Posterior cingulate gyrus (tissue), 11 donors: ENCODE data around the gene AMPD3.

Experiments used
- DNase-seq, 10 donors: peaks; one replicate each; pipeline versions ENCODE4 v3.0.0 to v3.0.0-alpha.2; 2020 to 2021; ENCODE audit warnings: mixed read lengths in 3 of 10
- intact Hi-C: fragments of 100-400 bp; cut with DNase I; formaldehyde crosslinking; loops from one replicate; pipeline ENCODE4 v1.15.1; 2023

The AMPD3 gene

GRCh38 chr11:10484461-10485180 is 29.6 kb downstream of the AMPD3 start:
- intact Hi-C loops, result no loop called here
- peak in 2 of 10 donors; percentile 4 to 11 for DNase-seq

DNA sequence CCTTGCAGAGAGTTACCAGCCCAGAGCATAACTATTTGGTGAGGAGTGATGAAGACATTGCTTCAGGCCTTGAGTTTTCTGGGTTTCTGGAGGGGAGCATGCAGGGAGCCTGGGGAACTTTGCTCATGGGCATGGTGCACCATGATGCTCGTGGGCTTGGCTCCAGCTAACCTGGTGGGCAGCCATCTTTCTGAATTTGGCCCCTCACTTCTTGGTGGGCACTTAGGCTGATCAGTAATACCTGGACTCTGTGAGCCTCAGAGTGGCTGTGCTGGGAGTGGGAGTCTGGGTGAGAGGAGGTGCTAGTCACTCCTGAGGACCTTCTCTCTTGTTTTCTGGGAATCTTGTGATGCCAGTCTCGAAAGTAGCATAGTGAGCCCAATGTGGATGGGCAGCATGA is 30.6 kb downstream of the AMPD3 start:
- intact Hi-C loops, result no loop called here
- no peak for DNase-seq

GRCh38 chr11:10486161-10486840 is 31.2 kb downstream of the AMPD3 start:
- intact Hi-C loops, result no loop called here
- DNase-seq, result peak in 1 of 10 donors; percentile 4

DNA sequence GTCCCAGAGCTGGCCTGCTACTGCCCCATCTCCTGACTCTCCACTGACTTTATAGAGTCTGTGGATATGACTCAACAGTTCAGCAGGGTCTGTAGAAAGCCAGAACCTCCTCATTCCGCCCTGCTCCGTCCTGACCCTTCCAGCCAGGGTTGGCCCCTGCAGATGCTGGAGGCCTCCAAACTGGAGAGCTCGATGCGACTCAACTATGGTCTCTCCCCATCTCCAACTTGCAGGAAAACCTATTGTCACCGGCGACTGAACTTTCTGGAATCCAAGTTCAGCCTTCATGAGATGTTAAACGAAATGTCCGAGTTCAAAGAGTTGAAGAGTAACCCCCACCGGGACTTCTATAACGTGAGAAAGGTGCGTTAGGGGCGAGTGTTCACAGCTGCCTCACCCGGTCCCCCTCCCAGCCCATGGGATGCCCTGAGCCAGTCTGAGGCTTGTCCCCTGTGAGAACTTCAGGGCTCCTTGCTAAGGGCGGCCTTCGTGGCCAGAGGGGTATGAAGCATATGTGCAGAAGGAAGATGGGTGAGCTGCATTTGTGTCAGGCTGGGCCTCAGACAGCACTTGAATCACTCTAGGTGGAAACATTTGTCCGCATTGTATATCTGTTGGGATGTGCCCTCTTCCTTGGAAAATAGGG is 32.1 kb downstream of the AMPD3 start:
- DNase-seq, result peak in 2 of 10 donors; percentile 5 to 77
- intact Hi-C loops, result no loop called here

- intact Hi-C loops, result no loop called here
- peak in 1 of 10 donors; percentile 5 for DNase-seq
Observed at GRCh38 chr11:10488121-10488933, 33.3 kb downstream of the AMPD3 start.

DNA sequence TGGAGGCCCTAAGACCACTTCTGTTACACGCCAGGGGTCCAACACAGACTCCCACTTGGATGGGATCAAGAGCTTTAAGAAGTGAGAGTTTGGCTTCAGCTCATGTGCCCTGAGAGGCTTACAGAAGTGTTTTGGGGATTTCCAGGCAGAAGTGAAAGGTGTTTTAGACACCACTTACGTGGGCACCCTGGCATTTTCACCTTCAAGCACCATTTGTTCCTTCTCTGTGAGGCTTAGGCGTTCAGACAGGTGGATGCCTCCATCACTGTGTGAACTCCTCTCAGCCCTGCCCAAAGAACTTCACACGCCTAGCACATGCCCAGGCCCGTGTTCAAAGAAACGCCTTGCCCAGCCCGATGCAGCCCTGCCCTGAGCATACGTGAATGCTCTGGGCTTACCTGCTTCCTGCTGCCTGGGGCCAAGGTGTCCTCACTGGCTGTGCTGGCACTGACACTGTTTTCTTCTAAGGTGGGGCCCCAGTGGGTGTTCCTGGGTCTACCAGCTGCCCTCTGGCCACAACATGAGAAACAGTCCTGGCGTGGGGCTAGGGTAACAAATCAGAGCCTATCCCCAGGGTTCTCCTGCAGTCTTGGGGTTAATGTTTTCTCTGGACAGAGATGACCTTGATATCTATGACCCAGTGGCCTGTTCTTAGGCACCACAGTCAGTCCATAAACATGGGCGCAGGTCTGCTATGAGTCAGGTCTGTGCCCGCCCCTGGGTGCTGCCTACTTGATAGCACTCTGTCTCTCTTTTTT is 34.0 kb downstream of the AMPD3 start:
- intact Hi-C loops, result no loop called here
- DNase-seq, result peak in 1 of 10 donors; percentile 7

DNA sequence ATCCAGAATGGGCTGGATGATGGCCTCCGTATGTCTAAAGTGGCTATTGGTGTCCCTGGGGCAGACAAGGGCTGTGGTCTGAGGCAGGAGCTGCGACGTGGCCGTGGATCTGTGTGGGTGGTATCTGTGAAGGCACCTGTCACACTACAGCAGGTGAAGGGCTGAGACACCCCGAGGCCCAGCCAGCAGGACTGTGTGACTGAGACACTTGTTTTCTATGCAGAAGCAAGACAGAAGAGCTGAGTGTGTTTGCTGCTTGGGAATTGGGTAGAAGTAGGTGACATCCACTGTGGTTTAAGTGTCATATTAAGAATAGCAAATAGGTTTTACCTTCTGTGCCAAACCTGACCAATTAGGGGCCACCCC is 35.0 kb downstream of the AMPD3 start:
- intact Hi-C loops, result no loop called here
- peak in 2 of 10 donors; percentile 8 to 16 for DNase-seq

DNA sequence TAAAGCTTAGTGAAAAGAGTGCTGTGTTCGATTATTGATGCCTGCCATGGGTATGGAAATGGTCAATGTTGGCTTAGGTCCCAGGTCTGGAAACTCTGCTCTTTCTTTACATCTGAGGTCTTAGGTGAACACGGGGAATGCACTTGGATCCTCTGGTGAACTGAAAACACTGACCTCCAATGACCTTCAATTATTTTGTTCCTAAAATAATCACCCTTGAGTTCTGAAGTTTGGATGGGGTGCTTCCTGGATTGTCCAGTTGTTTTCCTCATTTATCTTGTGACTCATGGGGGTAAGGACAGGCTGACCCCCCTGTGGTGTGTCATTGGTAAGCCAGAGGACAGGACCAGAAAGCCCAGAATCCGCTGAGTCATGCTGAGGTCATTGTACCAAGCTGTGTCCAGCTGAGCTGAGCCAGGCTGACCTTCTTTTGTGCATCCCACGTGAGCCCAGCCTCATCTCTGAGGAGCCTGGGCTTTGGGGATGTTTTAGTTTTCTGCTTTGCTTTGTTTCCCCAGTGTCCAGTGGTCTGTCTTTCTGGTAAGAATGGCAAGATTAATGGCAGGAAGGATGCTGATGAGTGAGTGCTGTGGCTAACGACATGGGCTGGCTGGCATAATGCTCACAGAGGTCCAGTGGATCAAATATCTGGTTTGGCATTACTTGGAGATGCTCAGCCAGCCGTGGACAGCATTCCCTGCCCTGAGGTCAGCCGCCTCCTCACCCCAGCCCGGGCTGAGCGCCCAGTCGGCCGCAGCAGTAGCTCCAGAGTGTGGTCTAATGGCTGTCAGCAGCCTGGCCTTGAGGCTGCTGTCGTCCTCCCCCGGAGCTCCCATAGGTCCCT is 35.6 kb downstream of the AMPD3 start:
- intact Hi-C loops, result no loop called here

GRCh38 chr11:10492084-10492483 is 37.0 kb downstream of the AMPD3 start:
- DNase-seq, result no peak

More for the DNA sequence above, 35.6 kb downstream of the AMPD3 start:
- DNase-seq, result peak in 8 of 10 donors; percentile 67 to 96 (median 86)

GRCh38 chr11:10493041-10493663 is 38.1 kb downstream of the AMPD3 start:
- DNase-seq, result peak in 2 of 10 donors; percentile 5 to 7
- intact Hi-C loops, result no loop called here

More at GRCh38 chr11:10492084-10492483, 37.0 kb downstream of the AMPD3 start:
- intact Hi-C loops, result no loop called here

DNA sequence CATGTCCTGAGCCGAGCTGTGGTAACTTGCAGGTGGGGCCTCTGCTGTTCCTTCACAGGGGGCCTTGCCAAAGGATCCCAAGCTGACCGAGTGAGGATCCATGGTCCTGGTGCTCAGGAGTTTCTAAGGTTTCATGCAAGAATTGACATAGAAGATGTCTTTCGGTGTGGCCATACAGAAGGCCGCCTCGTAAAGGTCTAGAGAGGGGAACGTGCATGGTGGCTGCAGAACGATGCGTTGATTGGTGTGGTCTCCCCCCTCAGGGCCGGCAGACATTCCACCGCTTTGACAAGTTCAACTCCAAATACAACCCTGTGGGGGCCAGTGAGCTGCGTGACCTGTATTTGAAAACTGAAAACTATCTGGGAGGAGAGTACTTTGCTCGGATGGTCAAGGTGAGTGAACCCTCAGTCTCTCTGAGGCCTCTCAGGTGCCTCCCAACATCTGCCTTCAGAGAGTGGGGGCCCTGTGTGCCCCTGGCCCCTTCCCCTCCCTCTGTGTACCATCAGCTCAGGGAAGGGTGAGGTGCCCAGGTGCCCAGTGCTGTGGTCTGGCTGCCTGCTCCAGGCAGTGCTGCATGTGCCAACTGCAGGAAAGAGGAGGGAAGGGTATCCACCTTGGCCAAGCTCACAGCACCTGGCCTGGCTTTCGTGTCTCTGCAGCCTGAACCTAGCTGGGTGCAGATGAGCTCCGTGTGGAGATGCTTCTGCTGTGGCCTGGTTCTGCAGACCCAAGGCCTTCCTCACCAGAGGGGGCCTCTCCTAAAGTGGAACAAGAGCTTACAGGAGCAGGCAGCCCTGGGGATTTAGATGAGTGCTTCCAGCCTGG is 39.8 kb downstream of the AMPD3 start:
- peak in 1 of 10 donors; percentile 9 for DNase-seq
- intact Hi-C loops, result no loop called here

DNA sequence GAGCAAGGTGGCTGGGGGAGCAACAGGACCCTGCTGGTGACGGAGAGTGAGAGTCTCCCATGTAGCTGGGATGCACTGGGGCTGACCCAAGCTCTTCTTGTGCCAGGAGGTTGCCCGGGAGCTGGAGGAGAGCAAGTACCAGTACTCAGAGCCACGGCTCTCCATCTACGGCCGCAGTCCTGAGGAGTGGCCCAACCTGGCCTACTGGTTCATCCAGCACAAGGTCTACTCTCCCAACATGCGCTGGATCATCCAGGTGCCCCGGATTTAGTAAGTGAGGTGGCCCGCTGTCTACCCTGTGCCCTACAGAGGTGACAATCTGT is 40.4 kb downstream of the AMPD3 start:
- intact Hi-C loops, result no loop called here
- DNase-seq, result peak in 2 of 10 donors; percentile 6 to 13

DNA sequence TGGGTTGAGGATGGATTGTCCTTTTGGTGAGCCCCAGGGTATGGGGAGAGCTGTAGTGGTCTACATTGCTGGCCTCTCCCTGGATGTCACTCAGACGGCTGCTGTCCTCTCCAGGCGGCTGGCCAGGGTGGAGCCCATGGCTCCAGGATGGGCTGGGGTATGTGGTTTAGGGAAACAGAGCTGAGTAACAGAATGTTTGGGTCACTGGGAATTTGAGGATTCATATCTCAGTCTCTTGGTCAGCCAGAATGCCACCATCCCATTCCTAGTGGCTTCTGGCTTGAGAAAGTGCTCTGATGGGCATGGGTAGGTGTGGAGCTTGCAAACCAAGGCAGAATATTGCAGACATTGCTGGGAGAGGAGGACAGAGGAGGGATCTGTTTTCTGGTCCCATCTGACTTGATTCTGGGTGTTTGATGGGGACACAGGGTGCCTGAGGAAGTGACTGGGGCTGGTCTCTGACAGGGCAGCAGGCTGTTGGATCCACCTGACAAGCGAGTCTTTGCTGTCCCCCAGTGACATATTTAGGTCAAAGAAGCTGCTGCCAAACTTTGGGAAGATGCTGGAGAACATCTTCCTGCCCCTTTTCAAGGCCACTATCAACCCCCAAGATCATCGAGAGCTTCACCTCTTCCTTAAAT is 41.4 kb downstream of the AMPD3 start:
- intact Hi-C loops, result no loop called here
- DNase-seq, result peak in 1 of 10 donors; percentile 13

GRCh38 chr11:10497371-10498021 is 42.4 kb downstream of the AMPD3 start:
- intact Hi-C loops, result no loop called here
- peak in 3 of 10 donors; percentile 4 to 74 (median 13) for DNase-seq

DNA sequence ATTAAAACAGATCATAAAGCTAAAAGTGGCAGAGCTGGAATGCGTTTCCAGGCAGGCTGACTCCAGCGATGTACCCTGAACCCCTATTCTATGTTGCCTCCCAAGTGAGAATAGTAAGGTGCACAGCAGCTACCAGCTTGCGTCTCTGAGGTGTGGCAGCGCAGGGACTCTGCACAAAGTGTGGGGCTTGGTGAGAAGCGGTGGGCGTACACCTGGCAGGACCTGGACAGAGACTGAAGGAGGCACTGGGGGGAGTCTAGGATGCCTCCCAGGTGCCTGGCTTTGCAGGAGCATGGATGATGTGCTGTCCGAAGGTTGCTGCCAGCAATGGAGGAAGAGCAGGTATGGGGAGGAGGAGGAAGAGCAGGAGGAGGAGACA is 42.9 kb downstream of the AMPD3 start:
- intact Hi-C loops, result no loop called here
- DNase-seq, result no peak

DNA sequence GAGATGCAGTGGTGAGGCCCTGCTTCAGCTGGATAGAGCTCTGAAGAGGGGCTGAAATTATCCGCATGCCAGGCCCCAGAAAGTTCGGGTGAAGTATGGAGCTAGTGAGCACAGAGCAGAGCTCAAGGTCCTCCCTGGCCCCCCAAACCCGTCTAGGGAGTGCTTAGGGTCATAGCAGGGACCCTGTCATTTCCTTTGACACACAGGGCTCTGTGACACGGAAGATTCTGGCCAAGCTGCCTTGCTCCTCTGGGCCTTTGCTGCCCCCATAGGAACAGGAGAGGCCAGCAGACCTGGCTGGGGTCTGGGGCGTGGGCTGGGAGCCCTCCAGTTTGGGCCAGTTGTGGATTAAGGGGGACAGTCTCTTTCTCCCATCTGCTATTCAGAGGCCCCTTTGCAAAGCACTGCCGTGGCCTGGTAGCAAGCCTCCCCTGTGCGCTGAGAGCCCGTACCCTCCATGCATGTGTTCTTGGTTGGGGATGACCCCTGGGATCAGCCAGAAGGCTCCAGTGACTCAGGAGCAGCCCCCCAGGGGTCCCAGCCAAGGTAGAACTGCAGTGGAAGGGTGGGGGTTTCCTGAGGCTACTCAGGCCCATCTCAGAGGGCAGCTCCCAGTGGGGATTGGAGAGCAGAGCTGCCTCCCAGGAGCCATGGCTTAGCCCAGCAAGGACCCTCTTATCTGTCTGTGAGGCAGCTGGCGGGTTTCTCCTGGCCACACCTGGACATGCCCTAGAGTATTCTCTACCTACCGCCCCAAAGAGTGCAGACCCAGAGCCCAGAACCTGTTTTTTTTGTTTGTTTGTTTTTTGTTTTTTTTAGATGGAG is 43.6 kb downstream of the AMPD3 start:
- no peak for DNase-seq
- intact Hi-C loops, result no loop called here
